ENCODE measurements around the gene EVX1. TPM values are rescaled to one million over a fixed set of nuclear protein-coding genes. Genes with fewer than 3 reads are reported as not detected.

Gene EVX1
- polyA plus RNA-seq, 1 donor: not detected

GRCh38 chr7:27244488-27245123 lies 2.0 kb downstream of the EVX1 start:
- DNase-seq: peak; percentile 38 to 55

GRCh38 chr7:27245124-27245797 lies 2.7 kb downstream of the EVX1 start:
- no CpG with 5 or more reads among the region's 37 CpGs for WGBS (ENCODE audit: insufficient coverage, low lambda C conversion rate)

More at GRCh38 chr7:27244488-27245123, 2.0 kb downstream of the EVX1 start:
- H3K9me3 ChIP-seq (ENCODE audit: control insufficient read depth, low read depth, low read length): peaks cover 16% of the 10 kb centered on the region
- H3K27me3 ChIP-seq (ENCODE audit: control insufficient read depth, insufficient read depth, low read length): peaks cover 98% of the 10 kb centered on the region
- no peaks in the 10 kb centered on the region for H3K36me3 ChIP-seq (ENCODE audit: control insufficient read depth, insufficient read depth, low read length)
- WGBS (ENCODE audit: insufficient coverage, low lambda C conversion rate): no CpG with 5 or more reads among the region's 18 CpGs
- no peak overlapping the region for H3K4me3 ChIP-seq (ENCODE audit: low read length)
- peaks cover 23% of the 10 kb centered on the region for H3K4me1 ChIP-seq (ENCODE audit: control insufficient read depth, insufficient read depth, low read length)
- H3K27ac ChIP-seq (ENCODE audit: low read length): no peak overlapping the region

GRCh38 chr7:27245798-27246691 lies 3.4 kb downstream of the EVX1 start:
- Histone ChIP-seq H3K36me3 (ENCODE audit: control insufficient read depth, insufficient read depth, low read length) (no peaks in the 10 kb centered on the region), H3K27me3 (ENCODE audit: control insufficient read depth, insufficient read depth, low read length) (peaks cover 98% of the 10 kb centered on the region), H3K9me3 (ENCODE audit: control insufficient read depth, low read depth, low read length) (peaks cover 15% of the 10 kb centered on the region), H3K4me3 (ENCODE audit: low read length) (no peak overlapping the region), H3K27ac (ENCODE audit: low read length) (no peak overlapping the region), H3K4me1 (ENCODE audit: control insufficient read depth, insufficient read depth, low read length) (peaks cover 23% of the 10 kb centered on the region)
- peak in 1 of 2 donors; percentile 49 for DNase-seq
- no CpG with 5 or more reads among the region's 90 CpGs for WGBS (ENCODE audit: insufficient coverage, low lambda C conversion rate)

More at GRCh38 chr7:27245124-27245797, 2.7 kb downstream of the EVX1 start:
- Histone ChIP-seq H3K4me3 (ENCODE audit: low read length) (no peak overlapping the region), H3K36me3 (ENCODE audit: control insufficient read depth, insufficient read depth, low read length) (no peaks in the 10 kb centered on the region), H3K4me1 (ENCODE audit: control insufficient read depth, insufficient read depth, low read length) (peaks cover 23% of the 10 kb centered on the region), H3K27ac (ENCODE audit: low read length) (no peak overlapping the region), H3K27me3 (ENCODE audit: control insufficient read depth, insufficient read depth, low read length) (peaks cover 98% of the 10 kb centered on the region), H3K9me3 (ENCODE audit: control insufficient read depth, low read depth, low read length) (peaks cover 15% of the 10 kb centered on the region)
- DNase-seq: no peak

GRCh38 chr7:27247000-27247399 lies 4.4 kb downstream of the EVX1 start:
- peaks cover 28% of the 10 kb centered on the region for H3K4me1 ChIP-seq (ENCODE audit: control insufficient read depth, insufficient read depth, low read length)
- WGBS (ENCODE audit: insufficient coverage, low lambda C conversion rate): 20% methylated on average over 1 of the region's 7 CpGs

GRCh38 chr7:27247452-27248426 lies 5.1 kb downstream of the EVX1 start:
- peaks cover 26% of the 10 kb centered on the region for H3K4me1 ChIP-seq (ENCODE audit: control insufficient read depth, insufficient read depth, low read length)
- DNase-seq: no peak
- 100% methylated on average over 1 of the region's 4 CpGs for WGBS (ENCODE audit: insufficient coverage, low lambda C conversion rate)

More at GRCh38 chr7:27247000-27247399, 4.4 kb downstream of the EVX1 start:
- Histone ChIP-seq H3K4me3 (ENCODE audit: low read length) (no peak overlapping the region), H3K27me3 (ENCODE audit: control insufficient read depth, insufficient read depth, low read length) (peaks cover 98% of the 10 kb centered on the region), H3K27ac (ENCODE audit: low read length) (no peak overlapping the region), H3K9me3 (ENCODE audit: control insufficient read depth, low read depth, low read length) (peaks cover 20% of the 10 kb centered on the region), H3K36me3 (ENCODE audit: control insufficient read depth, insufficient read depth, low read length) (no peaks in the 10 kb centered on the region)
- no peak for DNase-seq

GRCh38 chr7:27248427-27248806 lies 5.8 kb downstream of the EVX1 start:
- H3K27ac ChIP-seq (ENCODE audit: low read length): no peak overlapping the region
- no peaks in the 10 kb centered on the region for H3K36me3 ChIP-seq (ENCODE audit: control insufficient read depth, insufficient read depth, low read length)
- no peak for DNase-seq
- WGBS (ENCODE audit: insufficient coverage, low lambda C conversion rate): no CpG with 5 or more reads among the region's 3 CpGs
- H3K4me1 ChIP-seq (ENCODE audit: control insufficient read depth, insufficient read depth, low read length): peaks cover 24% of the 10 kb centered on the region
- H3K4me3 ChIP-seq (ENCODE audit: low read length): no peak overlapping the region
- H3K9me3 ChIP-seq (ENCODE audit: control insufficient read depth, low read depth, low read length): peaks cover 23% of the 10 kb centered on the region
- H3K27me3 ChIP-seq (ENCODE audit: control insufficient read depth, insufficient read depth, low read length): peaks cover 98% of the 10 kb centered on the region

More at GRCh38 chr7:27247452-27248426, 5.1 kb downstream of the EVX1 start:
- Histone ChIP-seq H3K36me3 (ENCODE audit: control insufficient read depth, insufficient read depth, low read length) (no peaks in the 10 kb centered on the region), H3K27ac (ENCODE audit: low read length) (no peak overlapping the region), H3K9me3 (ENCODE audit: control insufficient read depth, low read depth, low read length) (peaks cover 22% of the 10 kb centered on the region), H3K27me3 (ENCODE audit: control insufficient read depth, insufficient read depth, low read length) (peaks cover 98% of the 10 kb centered on the region), H3K4me3 (ENCODE audit: low read length) (no peak overlapping the region)

GRCh38 chr7:27248911-27249723 lies 6.5 kb downstream of the EVX1 start:
- H3K27me3 ChIP-seq (ENCODE audit: control insufficient read depth, insufficient read depth, low read length): peaks cover 97% of the 10 kb centered on the region
- peaks cover 23% of the 10 kb centered on the region for H3K9me3 ChIP-seq (ENCODE audit: control insufficient read depth, low read depth, low read length)
- no peak for DNase-seq
- no peaks in the 10 kb centered on the region for H3K36me3 ChIP-seq (ENCODE audit: control insufficient read depth, insufficient read depth, low read length)
- WGBS (ENCODE audit: insufficient coverage, low lambda C conversion rate): 17% methylated on average over 1 of the region's 23 CpGs
- H3K4me1 ChIP-seq (ENCODE audit: control insufficient read depth, insufficient read depth, low read length): peaks cover 22% of the 10 kb centered on the region
- no peak overlapping the region for H3K27ac ChIP-seq (ENCODE audit: low read length)
- H3K4me3 ChIP-seq (ENCODE audit: low read length): no peak overlapping the region

- H3K4me1 ChIP-seq (ENCODE audit: control insufficient read depth, insufficient read depth, low read length): peaks cover 19% of the 10 kb centered on the region
- H3K27me3 ChIP-seq (ENCODE audit: control insufficient read depth, insufficient read depth, low read length): peaks cover 97% of the 10 kb centered on the region
- H3K36me3 ChIP-seq (ENCODE audit: control insufficient read depth, insufficient read depth, low read length): no peaks in the 10 kb centered on the region
- no peak for DNase-seq
- no peak overlapping the region for H3K27ac ChIP-seq (ENCODE audit: low read length)
- H3K9me3 ChIP-seq (ENCODE audit: control insufficient read depth, low read depth, low read length): peaks cover 22% of the 10 kb centered on the region
- no peak overlapping the region for H3K4me3 ChIP-seq (ENCODE audit: low read length)
- 17% methylated on average over 1 of the region's 19 CpGs for WGBS (ENCODE audit: insufficient coverage, low lambda C conversion rate)
These were observed 7.3 kb downstream of the EVX1 start for GRCh38 chr7:27249724-27250556.
